Fibroblast of lung (primary cell): Measurements from ENCODE around the gene NKTR. TPM values are rescaled to one million over a fixed set of nuclear protein-coding genes. Genes with fewer than 3 reads are reported as not detected.
"Not testable (repeated sequence)": the region's sequence is repeated elsewhere in the genome, so short reads cannot be mapped to it uniquely, and the experiment has no call there.

ENCODE experiments used
- DNase-seq, 2 donors: peaks; one replicate each; pipeline versions ENCODE4 v3.0.0 to v3.0.0-alpha.2; 2010; ENCODE audit warnings: low read depth in 2 of 2
- H2AFZ ChIP-seq: 2 replicates; pipeline ENCODE4 v1.5.1; 2012; ENCODE audit warnings: low read length, control low read depth, inconsistent platforms
- H3K27ac ChIP-seq: 2 replicates; pipeline ENCODE4 v1.5.1; 2011; ENCODE audit warnings: low read length, control low read depth; ENCODE audit not compliant: insufficient read depth
- H3K27me3 ChIP-seq: 2 replicates; pipeline ENCODE4 v1.5.1; 2011; ENCODE audit warnings: mild to moderate bottlenecking, low read length; ENCODE audit not compliant: control insufficient read depth, insufficient read depth
- H3K36me3 ChIP-seq: 2 replicates; pipeline ENCODE4 v1.5.1; 2011; ENCODE audit warnings: low read length; ENCODE audit not compliant: control insufficient read depth, insufficient read depth
- H3K4me1 ChIP-seq: 2 replicates; pipeline ENCODE4 v1.5.1; 2011; ENCODE audit warnings: low read length; ENCODE audit not compliant: control insufficient read depth, insufficient read depth; ENCODE audit errors: extremely low read depth
- H3K4me2 ChIP-seq: 2 replicates; pipeline ENCODE4 v1.5.1; 2011; ENCODE audit warnings: low read length, control low read depth; ENCODE audit not compliant: insufficient read depth; ENCODE audit errors: extremely low read depth
- H3K4me3 ChIP-seq, 4 experiments: fragments of 200-600 bp in 1 of 4; sonication (generic) in 1 of 4; replicated peaks in 1 of 4; 2 replicates each; pipeline ENCODE4 v1.5.1; 2011 to 2016; ENCODE audit warnings: low read length in 4 of 4, low read depth in 3 of 4, mild to moderate bottlenecking in 3 of 4, control low read depth in 2 of 4, inconsistent platforms in 1 of 4, mixed read lengths in 1 of 4; ENCODE audit not compliant: insufficient read depth in 1 of 4; ENCODE audit errors: control extremely low read depth in 1 of 4
- H3K79me2 ChIP-seq: 2 replicates; pipeline ENCODE4 v1.5.1; 2012; ENCODE audit warnings: mild to moderate bottlenecking, low read length, inconsistent platforms; ENCODE audit not compliant: control insufficient read depth, insufficient read depth
- H3K9ac ChIP-seq: 2 replicates; pipeline ENCODE4 v1.5.1; 2011; ENCODE audit warnings: mild to moderate bottlenecking, low read length, control low read depth; ENCODE audit not compliant: insufficient read depth
- H3K9me3 ChIP-seq: 2 replicates; pipeline ENCODE4 v1.5.1; 2012; ENCODE audit warnings: low read depth, low read length; ENCODE audit not compliant: control insufficient read depth, insufficient read depth
- H4K20me1 ChIP-seq: 2 replicates; pipeline ENCODE4 v1.5.1; 2011; ENCODE audit warnings: low read length; ENCODE audit not compliant: control insufficient read depth, insufficient read depth; ENCODE audit errors: extremely low read depth
- EZH2 ChIP-seq: IDR thresholded peaks from 2 replicates; pipeline ENCODE4 v1.5.1; 2012; ENCODE audit warnings: low read length, control low read depth, mild to moderate bottlenecking; ENCODE audit errors: missing control alignments
- polyA plus RNA-seq, 2 donors: library from polyadenylated mRNA; depleted of rRNA in 1 of 2; stranded (reverse) in 1 of 2; unstranded in 1 of 2; fragments of >200 nt; gene quantifications; 2 replicates each; pipeline ENCODE4 v1.2.1, GENCODE V29; 2011 to 2012; ENCODE audit warnings: missing spikeins in 1 of 2
- total RNA-seq: library from RNA; depleted of rRNA; stranded (reverse); fragments of >200 nt; gene quantifications from 2 replicates; pipeline ENCODE4 v1.2.1, GENCODE V29; 2014
- TF ChIP-seq, protein P1 (sequence below), 2 donors: IDR thresholded peaks in 1 of 2; conservative IDR thresholded peaks in 1 of 2; 1 replicate in 1 of 2; 2 replicates in 1 of 2; pipeline ENCODE4 v1.5.1; 2011 to 2012; ENCODE audit warnings: low read length in 2 of 2, control low read depth in 1 of 2, inconsistent platforms in 1 of 2, low read depth in 1 of 2, mild to moderate bottlenecking in 1 of 2

Gene NKTR
- total and polyA plus RNA-seq, 2 donors (not counting 1 experiment from before 2014, with no cell fraction given) = 26.4 to 44.6 TPM

DNA sequence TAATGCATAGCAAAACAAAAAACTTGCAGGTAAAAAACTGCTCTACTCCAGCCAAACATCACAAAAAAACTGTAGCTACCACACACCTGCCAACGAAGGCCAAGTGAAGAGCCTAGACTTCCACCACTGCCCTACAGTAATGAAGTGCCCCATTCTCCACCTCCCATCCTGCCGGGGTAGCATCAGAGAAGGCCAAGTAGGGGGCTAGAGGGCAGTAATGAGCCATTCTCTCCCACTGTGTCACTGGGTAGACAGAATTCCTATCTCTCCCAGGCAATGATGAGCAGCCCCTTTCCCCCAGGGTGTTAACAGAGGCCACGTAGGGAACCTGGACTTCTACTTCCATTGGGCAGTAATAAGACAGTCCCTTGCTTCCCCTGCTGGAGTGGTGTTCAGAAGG lies 28.2 kb upstream of the NKTR start:
- peaks cover 2% of the 10 kb centered on the region for H3K36me3 ChIP-seq
- H3K27me3 ChIP-seq = no peaks in the 10 kb centered on the region
- TF ChIP-seq, protein P1, sequence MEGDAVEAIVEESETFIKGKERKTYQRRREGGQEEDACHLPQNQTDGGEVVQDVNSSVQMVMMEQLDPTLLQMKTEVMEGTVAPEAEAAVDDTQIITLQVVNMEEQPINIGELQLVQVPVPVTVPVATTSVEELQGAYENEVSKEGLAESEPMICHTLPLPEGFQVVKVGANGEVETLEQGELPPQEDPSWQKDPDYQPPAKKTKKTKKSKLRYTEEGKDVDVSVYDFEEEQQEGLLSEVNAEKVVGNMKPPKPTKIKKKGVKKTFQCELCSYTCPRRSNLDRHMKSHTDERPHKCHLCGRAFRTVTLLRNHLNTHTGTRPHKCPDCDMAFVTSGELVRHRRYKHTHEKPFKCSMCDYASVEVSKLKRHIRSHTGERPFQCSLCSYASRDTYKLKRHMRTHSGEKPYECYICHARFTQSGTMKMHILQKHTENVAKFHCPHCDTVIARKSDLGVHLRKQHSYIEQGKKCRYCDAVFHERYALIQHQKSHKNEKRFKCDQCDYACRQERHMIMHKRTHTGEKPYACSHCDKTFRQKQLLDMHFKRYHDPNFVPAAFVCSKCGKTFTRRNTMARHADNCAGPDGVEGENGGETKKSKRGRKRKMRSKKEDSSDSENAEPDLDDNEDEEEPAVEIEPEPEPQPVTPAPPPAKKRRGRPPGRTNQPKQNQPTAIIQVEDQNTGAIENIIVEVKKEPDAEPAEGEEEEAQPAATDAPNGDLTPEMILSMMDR (conservative IDR thresholded peaks at IDR 0.05 in 1 of 2, IDR thresholded peaks at IDR 0.05 in 1 of 2; ENCODE audit: low read depth in 1 of 2, low read length in 2 of 2) = peak; percentile 42 to 65
- TF ChIP-seq EZH2 = no peak
- no peak overlapping the region for H2AFZ ChIP-seq
- peak; percentile 28 to 39 for DNase-seq
- H3K9me3 ChIP-seq = no peaks in the 10 kb centered on the region
- H4K20me1 ChIP-seq = no peaks in the 10 kb centered on the region
- H3K4me3 ChIP-seq = no peak overlapping the region
- H3K9ac ChIP-seq = no peak overlapping the region
- peaks cover 27% of the 10 kb centered on the region for H3K79me2 ChIP-seq
- no peak overlapping the region for H3K27ac ChIP-seq
- H3K4me2 ChIP-seq = no peak overlapping the region
- no peaks in the 10 kb centered on the region for H3K4me1 ChIP-seq

DNA sequence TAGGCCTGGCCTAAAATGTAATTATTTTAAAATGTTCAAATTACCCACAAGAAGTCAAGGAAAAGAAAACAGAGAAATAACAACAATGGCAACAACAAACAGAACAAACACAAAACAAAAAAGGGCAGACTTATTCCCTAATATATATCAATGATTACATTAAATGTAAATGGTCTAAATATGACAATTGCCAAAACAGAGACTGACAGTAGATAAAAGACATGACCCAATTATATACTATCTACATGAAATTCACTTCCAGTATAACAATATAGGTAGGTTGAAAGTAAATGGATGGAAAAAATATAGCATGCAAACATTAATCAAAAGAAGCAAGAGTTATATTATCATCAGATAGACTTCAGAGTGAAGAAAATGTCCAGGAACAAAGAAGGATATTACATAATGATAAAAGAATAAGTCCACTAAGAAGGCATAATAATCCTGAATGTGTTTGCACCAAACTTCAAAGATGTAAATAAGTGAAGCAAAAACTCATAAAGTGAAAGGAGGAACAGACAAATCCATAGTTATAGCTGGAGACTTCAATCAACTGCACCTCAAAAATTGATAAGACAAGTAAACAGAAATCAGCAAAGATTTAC lies 25.2 kb upstream of the NKTR start:
- Histone ChIP-seq H3K27me3 (no peaks in the 10 kb centered on the region), H3K9ac (no peak overlapping the region), H2AFZ (no peak overlapping the region), H3K36me3 (no peaks in the 10 kb centered on the region), H3K79me2 (peaks cover 36% of the 10 kb centered on the region), H3K4me1 (peaks cover 3% of the 10 kb centered on the region), H3K27ac (no peak overlapping the region), H3K4me2 (no peak overlapping the region), H3K4me3 (no peak overlapping the region), H3K9me3 (no peaks in the 10 kb centered on the region), H4K20me1 (no peaks in the 10 kb centered on the region)
- DNase-seq = no peak
- TF ChIP-seq EZH2 = no peak
- TF ChIP-seq, protein P1 (conservative IDR thresholded peaks at IDR 0.05 in 1 of 2, IDR thresholded peaks at IDR 0.05 in 1 of 2; ENCODE audit: low read depth in 1 of 2, low read length in 2 of 2) = no peak

- Histone ChIP-seq H3K9me3 (no peaks in the 10 kb centered on the region), H3K4me1 (peaks cover 7% of the 10 kb centered on the region), H3K27ac (no peak overlapping the region), H3K27me3 (no peaks in the 10 kb centered on the region), H3K36me3 (no peaks in the 10 kb centered on the region), H3K79me2 (peaks cover 43% of the 10 kb centered on the region), H3K4me3 (no peak overlapping the region), H4K20me1 (no peaks in the 10 kb centered on the region), H2AFZ (no peak overlapping the region), H3K9ac (no peak overlapping the region), H3K4me2 (no peak overlapping the region)
- TF ChIP-seq, protein P1 (conservative IDR thresholded peaks at IDR 0.05 in 1 of 2, IDR thresholded peaks at IDR 0.05 in 1 of 2; ENCODE audit: low read depth in 1 of 2, low read length in 2 of 2) = no peak
- no peak for TF ChIP-seq EZH2
- no peak for DNase-seq
Measured at GRCh38 chr3:42578054-42578453, 22.4 kb upstream of the NKTR start.

DNA sequence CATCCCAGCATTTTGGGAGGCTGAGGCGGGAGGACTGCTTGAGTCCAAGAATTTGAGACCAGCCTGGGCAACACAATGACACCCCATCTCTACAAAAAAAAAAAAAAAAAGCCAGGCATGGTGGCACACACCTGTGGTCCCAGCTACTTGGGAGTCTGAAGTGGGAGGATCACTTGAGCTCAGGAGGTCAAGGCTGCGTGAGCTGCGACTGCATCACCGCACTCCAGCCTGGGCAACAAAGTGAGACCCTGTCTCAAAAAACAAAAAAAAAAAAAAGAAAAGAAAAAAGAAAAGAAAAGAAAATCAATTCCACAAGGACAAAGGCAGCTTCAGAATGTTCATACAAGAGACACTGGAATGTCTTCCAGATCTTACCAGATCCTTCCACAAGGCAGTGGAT lies 21.1 kb upstream of the NKTR start:
- H3K79me2 ChIP-seq = peaks cover 41% of the 10 kb centered on the region
- not testable (repeated sequence) for H3K27me3 ChIP-seq, H3K27ac ChIP-seq, H2AFZ ChIP-seq, H4K20me1 ChIP-seq, H3K36me3 ChIP-seq, H3K4me3 ChIP-seq, H3K4me2 ChIP-seq, H3K9me3 ChIP-seq, DNase-seq, H3K9ac ChIP-seq, H3K4me1 ChIP-seq
